Upper lobe of left lung (tissue), 6 donors: ENCODE measurements around the gene NHERF2. TPM values are rescaled to one million over a fixed set of nuclear protein-coding genes. Genes with fewer than 3 reads are reported as not detected.

Experiments
- ATAC-seq, 2 donors: fragments of 200-7000 bp; cut with Tn5 transposase; one replicate each; pipeline ENCODE4 v1.9.1; 2022; ENCODE audit warnings: mild to moderate bottlenecking in 2 of 2, moderate library complexity in 2 of 2; ENCODE audit not compliant: low FRiP score in 2 of 2
- DNase-seq, 2 donors: peaks; one replicate each; pipeline ENCODE4 v3.0.0-alpha.2; 2019 to 2020
- H3K27ac ChIP-seq, 4 donors: fragments of 200-600 bp; sonication (generic); one replicate each; pipeline ENCODE4 v1.5.1; 2016 to 2019
- H3K27me3 ChIP-seq, 4 donors: fragments of 200-600 bp; sonication (generic); one replicate each; pipeline ENCODE4 v1.5.1; 2017 to 2019
- H3K36me3 ChIP-seq, 4 donors: fragments of 200-600 bp; sonication (generic); one replicate each; pipeline ENCODE4 v1.5.1; 2016 to 2019
- H3K4me1 ChIP-seq, 4 donors: fragments of 200-600 bp; sonication (generic); one replicate each; pipeline ENCODE4 v1.5.1; 2018 to 2019
- H3K4me3 ChIP-seq, 4 donors: fragments of 200-600 bp; sonication (generic); one replicate each; pipeline ENCODE4 v1.5.1; 2017 to 2019; ENCODE audit warnings: mild to moderate bottlenecking in 2 of 4, moderate library complexity in 1 of 4
- H3K9me3 ChIP-seq, 4 donors: fragments of 200-600 bp; sonication (generic); one replicate each; pipeline ENCODE4 v1.5.1; 2018 to 2019
- EP300 ChIP-seq, 4 donors: sonication (generic); formaldehyde crosslinking; IDR thresholded peaks; one replicate each; pipeline ENCODE4 v1.5.1; 2017; ENCODE audit warnings: antibody characterized with exemption in 4 of 4, control low read depth in 2 of 4
- POLR2A ChIP-seq, 4 donors: fragments of 450-650 bp; IDR thresholded peaks; one replicate each; pipeline ENCODE4 v1.5.1; 2016 to 2017; ENCODE audit warnings: antibody characterized with exemption in 4 of 4, mild to moderate bottlenecking in 2 of 4
- POLR2AphosphoS5 ChIP-seq, 2 donors: sonication (generic); formaldehyde crosslinking; IDR thresholded peaks; one replicate each; pipeline ENCODE4 v1.5.1; 2017; ENCODE audit warnings: antibody characterized with exemption in 2 of 2
- WGBS, 2 donors: methylation state at CpG; one replicate each; pipeline ENCODE4 v1.1.5; 2017 to 2018; 5-methylcytosine and 5-hydroxymethylcytosine counted together
- total RNA-seq, 6 donors: library from RNA; depleted of rRNA in 4 of 6; stranded (reverse); fragments of >200 nt in 4 of 6; gene quantifications; one replicate each; pipeline versions ENCODE4 v1.1.0 to v1.2.1, GENCODE V29; 2016 to 2021
- TF ChIP-seq, protein P1 (sequence below), 6 experiments: fragments of 450-650 bp in 4 of 6; fragments of 200-600 bp in 2 of 6; sonication (generic) in 2 of 6; IDR thresholded peaks; one replicate each; pipeline ENCODE4 v1.5.1; 2016 to 2019; ENCODE audit warnings: antibody characterized with exemption in 6 of 6
- donor health status: DM: no; HTN: no; CAD: no; lungs with moderate emphysema.
- donor health status: DM: no; HTN: yes; CAD: no; lungs with severe emphysema.

The NHERF2 gene
- total RNA-seq, 6 donors from 2014 or later: 131 to 604 (median 283) TPM

DNA sequence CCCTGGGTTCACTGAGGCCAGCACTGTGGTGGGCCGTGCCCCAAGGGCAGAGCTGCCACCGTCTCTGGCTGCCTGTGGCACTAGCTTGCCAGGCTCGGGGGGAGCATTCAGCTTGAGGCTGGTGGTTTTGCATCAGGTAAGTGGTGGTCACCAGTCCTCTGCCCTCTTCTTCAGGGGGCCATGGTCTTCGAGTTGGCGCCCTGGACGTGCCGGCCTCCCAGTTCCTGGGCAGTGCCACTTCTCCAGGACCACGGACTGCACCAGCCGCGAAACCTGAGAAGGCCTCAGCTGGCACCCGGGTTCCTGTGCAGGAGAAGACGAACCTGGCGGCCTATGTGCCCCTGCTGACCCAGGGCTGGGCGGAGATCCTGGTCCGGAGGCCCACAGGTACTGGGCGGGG, 53.3 kb downstream of the NHERF2 start:
- ATAC-seq (no peak), DNase-seq (peak in 1 of 2 donors; percentile 76)
- no peak overlapping the region for H3K4me3 ChIP-seq
- H3K36me3 ChIP-seq: peaks cover 0 to 97% (median 81%) of the 10 kb centered on the region in 4 donors
- no peak overlapping the region for H3K27ac ChIP-seq
- TF ChIP-seq POLR2AphosphoS5 (IDR thresholded peaks at IDR 0.05) (no peak), POLR2A (IDR thresholded peaks at IDR 0.05) (no peak), EP300 (IDR thresholded peaks at IDR 0.05) (no peak)
- TF ChIP-seq, protein P1, sequence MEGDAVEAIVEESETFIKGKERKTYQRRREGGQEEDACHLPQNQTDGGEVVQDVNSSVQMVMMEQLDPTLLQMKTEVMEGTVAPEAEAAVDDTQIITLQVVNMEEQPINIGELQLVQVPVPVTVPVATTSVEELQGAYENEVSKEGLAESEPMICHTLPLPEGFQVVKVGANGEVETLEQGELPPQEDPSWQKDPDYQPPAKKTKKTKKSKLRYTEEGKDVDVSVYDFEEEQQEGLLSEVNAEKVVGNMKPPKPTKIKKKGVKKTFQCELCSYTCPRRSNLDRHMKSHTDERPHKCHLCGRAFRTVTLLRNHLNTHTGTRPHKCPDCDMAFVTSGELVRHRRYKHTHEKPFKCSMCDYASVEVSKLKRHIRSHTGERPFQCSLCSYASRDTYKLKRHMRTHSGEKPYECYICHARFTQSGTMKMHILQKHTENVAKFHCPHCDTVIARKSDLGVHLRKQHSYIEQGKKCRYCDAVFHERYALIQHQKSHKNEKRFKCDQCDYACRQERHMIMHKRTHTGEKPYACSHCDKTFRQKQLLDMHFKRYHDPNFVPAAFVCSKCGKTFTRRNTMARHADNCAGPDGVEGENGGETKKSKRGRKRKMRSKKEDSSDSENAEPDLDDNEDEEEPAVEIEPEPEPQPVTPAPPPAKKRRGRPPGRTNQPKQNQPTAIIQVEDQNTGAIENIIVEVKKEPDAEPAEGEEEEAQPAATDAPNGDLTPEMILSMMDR (IDR thresholded peaks at IDR 0.05): no peak
- peaks cover 19 to 31% (median 24%) of the 10 kb centered on the region in 4 donors for H3K4me1 ChIP-seq
- no peaks in the 10 kb centered on the region for H3K27me3 ChIP-seq
- H3K9me3 ChIP-seq: no peaks in the 10 kb centered on the region
- WGBS, 2 donors: 84 to 95% methylated on average over 3 to 11 of the region's 16 CpGs

DNA sequence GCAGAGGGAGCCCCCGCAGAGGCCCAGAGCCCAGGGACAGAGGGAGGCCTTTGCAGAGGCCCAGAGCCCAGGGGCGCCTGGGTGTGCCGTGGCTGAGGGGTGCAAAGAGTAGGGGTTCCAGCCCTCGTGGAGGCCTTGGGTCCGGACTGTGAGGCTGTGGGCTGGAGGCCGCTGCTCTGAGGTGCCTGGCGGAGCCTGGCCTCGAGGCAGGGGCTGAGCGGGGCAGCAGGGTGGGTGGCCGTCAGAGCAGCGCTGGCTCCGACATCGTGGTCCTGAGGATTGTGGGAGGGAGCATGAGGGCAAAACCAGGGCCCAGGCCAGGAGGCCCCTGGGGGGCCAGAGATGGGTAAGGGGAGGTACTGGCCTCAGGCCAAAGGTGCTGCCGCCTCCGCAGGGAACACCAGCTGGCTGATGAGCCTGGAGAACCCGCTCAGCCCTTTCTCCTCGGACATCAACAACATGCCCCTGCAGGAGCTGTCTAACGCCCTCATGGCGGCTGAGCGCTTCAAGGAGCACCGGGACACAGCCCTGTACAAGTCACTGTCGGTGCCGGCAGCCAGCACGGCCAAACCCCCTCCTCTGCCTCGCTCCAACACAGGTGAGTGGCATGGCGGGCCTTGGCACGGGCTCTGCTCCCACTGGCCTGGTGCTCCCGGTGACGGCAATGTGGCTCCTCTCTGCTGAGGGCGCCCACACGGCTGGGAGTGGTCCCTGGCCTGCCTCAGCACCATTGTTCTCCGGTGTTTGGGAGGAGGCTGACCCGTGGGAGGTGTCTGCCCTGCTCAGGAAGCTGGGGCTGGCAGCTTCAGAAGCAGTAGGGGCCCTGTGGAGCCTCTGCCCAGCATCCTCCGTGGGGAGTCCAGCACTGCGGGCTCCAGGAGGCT, 54.7 kb downstream of the NHERF2 start:
- 84 to 87% methylated on average over 12 to 35 of the region's 35 CpGs for WGBS, 2 donors
- H3K36me3 ChIP-seq: peaks cover 0 to 96% (median 83%) of the 10 kb centered on the region in 4 donors
- peaks cover 19 to 31% (median 24%) of the 10 kb centered on the region in 4 donors for H3K4me1 ChIP-seq
- ATAC-seq: no peak
- H3K27ac ChIP-seq: peak overlapping the region in 3 of 4 donors; percentile 30 to 65 (median 49)
- H3K4me3 ChIP-seq: no peak overlapping the region
- TF ChIP-seq, protein P1 (IDR thresholded peaks at IDR 0.05): no peak
- TF ChIP-seq EP300 (IDR thresholded peaks at IDR 0.05) (no peak), POLR2A (IDR thresholded peaks at IDR 0.05) (no peak), POLR2AphosphoS5 (IDR thresholded peaks at IDR 0.05) (no peak)
- DNase-seq: peak in 1 of 2 donors; percentile 80
- H3K27me3 ChIP-seq: no peaks in the 10 kb centered on the region
- H3K9me3 ChIP-seq: no peaks in the 10 kb centered on the region

DNA sequence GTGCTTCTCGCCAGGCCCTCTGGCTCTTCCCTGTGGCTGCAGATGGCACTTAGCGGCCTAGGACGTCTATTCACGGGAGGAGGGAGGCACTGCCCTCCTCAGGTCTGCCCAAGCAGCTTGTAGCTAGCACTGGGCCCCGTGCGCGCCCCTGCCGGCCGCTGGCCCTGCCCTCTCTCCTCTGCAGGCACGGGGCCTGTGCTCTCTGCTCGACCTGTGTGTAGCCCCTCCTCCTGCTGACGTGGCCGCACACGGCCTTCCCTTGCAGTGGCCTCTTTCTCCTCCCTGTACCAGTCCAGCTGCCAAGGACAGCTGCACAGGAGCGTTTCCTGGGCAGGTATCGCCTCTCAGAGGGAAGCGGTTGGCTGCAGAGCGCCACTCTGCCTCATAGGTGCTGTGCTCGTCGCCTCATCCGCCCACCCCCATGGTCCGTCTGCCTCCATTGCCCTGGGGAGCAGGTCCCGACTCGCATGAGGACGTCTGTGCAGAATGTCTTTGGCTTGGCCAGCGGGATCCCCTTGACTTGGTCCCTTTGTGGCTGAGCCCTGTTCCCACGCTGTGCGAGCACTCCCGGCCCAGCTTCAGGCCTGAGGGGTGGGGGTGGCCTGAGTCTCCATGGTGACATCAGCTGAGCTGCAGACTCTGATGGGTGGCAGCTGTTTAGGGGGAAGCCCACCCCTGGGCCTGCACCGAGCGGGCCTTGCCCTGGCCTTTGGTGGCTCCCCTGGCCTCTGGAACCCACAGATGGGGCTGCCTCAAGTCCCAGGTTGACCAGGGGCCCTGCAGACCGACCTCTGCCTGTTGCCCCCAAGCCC, 55.7 kb downstream of the NHERF2 start:
- DNase-seq: peak in 1 of 2 donors; percentile 85
- peaks cover 19 to 31% (median 24%) of the 10 kb centered on the region in 4 donors for H3K4me1 ChIP-seq
- TF ChIP-seq, protein P1 (IDR thresholded peaks at IDR 0.05): peak in 3 of 6 experiments; percentile 17 to 40 (median 20)
- TF ChIP-seq POLR2AphosphoS5 (IDR thresholded peaks at IDR 0.05): no peak
- H3K4me3 ChIP-seq: no peak overlapping the region
- 71 to 72% methylated on average over 24 to 26 of the region's 32 CpGs for WGBS, 2 donors
- H3K36me3 ChIP-seq: peaks cover 0 to 96% (median 82%) of the 10 kb centered on the region in 4 donors
- ATAC-seq: peak in 1 of 2 donors; percentile 4
- H3K27me3 ChIP-seq: no peaks in the 10 kb centered on the region
- H3K9me3 ChIP-seq: no peaks in the 10 kb centered on the region
- peak overlapping the region in 3 of 4 donors; percentile 30 to 65 (median 49) for H3K27ac ChIP-seq

DNA sequence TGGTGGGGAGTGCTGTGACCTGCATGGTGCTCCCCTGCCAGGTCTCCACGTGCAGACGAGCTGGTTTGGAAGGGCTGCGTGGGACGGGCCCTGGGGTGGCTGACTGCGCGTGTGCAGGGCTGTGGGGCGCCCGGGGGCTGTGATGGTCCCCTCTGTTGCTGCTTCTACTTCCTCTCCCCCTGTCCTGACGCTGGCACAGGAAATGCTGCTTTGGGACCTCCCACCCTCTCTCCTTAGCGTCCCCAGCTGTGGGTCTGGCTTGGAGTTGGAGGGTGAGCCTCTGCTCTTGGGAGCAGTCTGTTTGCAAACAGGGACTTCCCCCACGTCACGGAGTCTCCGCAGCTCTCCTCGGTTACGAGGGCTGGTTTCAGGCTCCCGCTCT, 56.3 kb downstream of the NHERF2 start:
- no peaks in the 10 kb centered on the region for H3K27me3 ChIP-seq
- TF ChIP-seq, protein P1 (IDR thresholded peaks at IDR 0.05): no peak
- no peak for TF ChIP-seq POLR2AphosphoS5 (IDR thresholded peaks at IDR 0.05)
- TF ChIP-seq POLR2A (IDR thresholded peaks at IDR 0.05): no peak
- TF ChIP-seq EP300 (IDR thresholded peaks at IDR 0.05): no peak
- ATAC-seq (no peak), DNase-seq (no peak)
- WGBS, 2 donors: 48% methylated on average over 16 of the region's 16 CpGs; no CpG with 5 or more reads in 1 of the 2 donors
- no peaks in the 10 kb centered on the region for H3K9me3 ChIP-seq
- no peak overlapping the region for H3K4me3 ChIP-seq
- peaks cover under 1 to 96% (median 83%) of the 10 kb centered on the region in 4 donors for H3K36me3 ChIP-seq
- H3K27ac ChIP-seq: peak overlapping the region; percentile 26 to 65 (median 38)
- H3K4me1 ChIP-seq: peaks cover 19 to 31% (median 24%) of the 10 kb centered on the region in 4 donors
